Immature natural killer cell (primary cell): ENCODE measurements around the gene TRAF3. TPM values are rescaled to one million over a fixed set of nuclear protein-coding genes. Genes with fewer than 3 reads are reported as not detected.

Source experiments
- DNase-seq, 3 donors: peaks; one replicate each; pipeline ENCODE4 v3.0.0; 2022; ENCODE audit warnings: mixed read lengths in 1 of 3
- H3K27ac Mint-ChIP-seq, 6 donors: one replicate each; pipeline ENCODE4 v1.8.0; 2020; ENCODE audit warnings: mixed read lengths in 6 of 6, mild to moderate bottlenecking in 5 of 6, inconsistent platforms in 4 of 6, moderate library complexity in 3 of 6
- H3K27me3 Mint-ChIP-seq, 3 donors: one replicate each; pipeline ENCODE4 v1.8.0; 2020 to 2021; ENCODE audit warnings: low read depth in 3 of 3, mild to moderate bottlenecking in 3 of 3, mixed read lengths in 3 of 3, moderate library complexity in 3 of 3, inconsistent platforms in 1 of 3
- H3K36me3 Mint-ChIP-seq, 3 donors: one replicate each; pipeline ENCODE4 v1.8.0; 2020; ENCODE audit warnings: mixed read lengths in 3 of 3, inconsistent platforms in 2 of 3, mild to moderate bottlenecking in 2 of 3
- H3K4me1 Mint-ChIP-seq, 2 donors: one replicate each; pipeline ENCODE4 v1.8.0; 2020; ENCODE audit warnings: inconsistent platforms in 2 of 2, mild to moderate bottlenecking in 2 of 2, mixed read lengths in 2 of 2, moderate library complexity in 1 of 2
- H3K4me3 Mint-ChIP-seq, 5 donors: one replicate each; pipeline ENCODE4 v1.8.0; 2020; ENCODE audit warnings: mild to moderate bottlenecking in 5 of 5, mixed read lengths in 5 of 5, inconsistent platforms in 3 of 5, moderate library complexity in 3 of 5
- H3K9me3 Mint-ChIP-seq, 6 donors: one replicate each; pipeline ENCODE4 v1.8.0; 2020; ENCODE audit warnings: mild to moderate bottlenecking in 6 of 6, mixed read lengths in 6 of 6, inconsistent platforms in 4 of 6, moderate library complexity in 3 of 6
- polyA plus RNA-seq, 3 donors: library from polyadenylated mRNA; unstranded; fragments of 300-500 nt; fragmentation: Illumina TruSeq; gene quantifications; one replicate each; pipeline ENCODE4 v1.2.3, GENCODE V29; 2021

The TRAF3 gene
- polyA plus RNA-seq, 3 donors from 2014 or later: 9.2 to 12.8 (median 9.3) TPM

DNA sequence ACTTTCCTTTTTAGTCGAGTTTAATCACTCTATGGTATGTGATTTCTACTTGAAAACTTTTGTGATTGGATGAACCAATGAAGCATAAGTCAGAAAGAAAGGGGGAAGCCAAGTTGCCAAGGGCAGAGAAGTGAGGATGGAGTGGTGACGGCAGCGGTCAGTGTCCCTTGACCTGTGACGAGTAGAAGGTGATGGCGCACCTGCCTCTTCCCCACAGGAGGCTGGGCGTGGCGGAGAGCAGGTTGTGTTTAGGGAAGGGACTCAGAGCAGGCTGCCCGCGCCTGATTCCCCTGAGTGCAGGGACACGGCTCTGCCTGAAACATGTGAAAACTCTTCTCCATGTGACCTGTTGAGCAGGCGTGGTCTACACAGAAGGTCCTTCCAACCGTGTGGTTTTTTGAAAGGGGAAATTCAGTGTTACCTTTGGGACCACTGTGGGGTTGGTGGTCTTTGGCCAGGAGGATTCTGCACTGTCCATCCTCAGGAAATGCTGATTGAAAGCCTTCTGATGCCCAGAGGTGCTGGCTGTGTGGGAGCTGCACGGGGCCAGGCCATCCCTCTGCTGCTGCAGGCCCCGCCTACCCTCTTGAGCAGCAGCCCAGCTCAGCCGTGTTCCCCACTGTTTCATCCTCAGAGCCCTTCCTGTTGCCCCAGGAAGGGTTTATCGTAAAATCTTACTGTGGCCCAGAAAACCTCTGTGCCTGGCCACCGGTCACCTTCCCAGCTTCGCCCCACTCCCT, 121.7 kb downstream of the TRAF3 start:
- H3K27ac Mint-ChIP-seq: peak overlapping the region in 2 of 6 donors; percentile 23 to 57
- H3K27me3 Mint-ChIP-seq: peaks cover 0 to 2% (median 2%) of the 10 kb centered on the region in 3 donors
- peaks cover 12 to 32% (median 17%) of the 10 kb centered on the region in 3 donors for H3K36me3 Mint-ChIP-seq
- H3K4me3 Mint-ChIP-seq: no peak overlapping the region
- no peaks in the 10 kb centered on the region for H3K9me3 Mint-ChIP-seq
- no peak for DNase-seq
- peaks cover 31 to 32% of the 10 kb centered on the region in 2 donors for H3K4me1 Mint-ChIP-seq

DNA sequence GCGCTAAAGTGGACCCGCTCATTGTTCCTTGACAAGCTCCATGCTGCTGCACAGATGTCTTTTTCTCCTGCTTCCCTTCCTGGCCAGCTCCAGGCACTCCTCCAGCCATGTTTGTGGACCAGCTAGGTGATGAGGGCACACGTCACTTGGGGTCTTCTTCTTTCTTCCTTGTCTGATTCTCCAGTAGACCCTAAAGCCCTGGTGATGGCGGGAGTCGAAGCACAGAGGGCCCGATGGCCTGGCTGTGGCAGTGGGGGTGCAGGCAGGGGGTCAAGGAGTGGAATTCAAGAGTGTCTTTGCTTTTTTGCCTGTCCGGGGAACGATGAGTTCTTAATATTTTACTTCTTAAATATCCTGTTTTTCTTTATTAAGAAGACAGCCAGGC, 122.3 kb downstream of the TRAF3 start:
- DNase-seq: no peak
- Mint-ChIP-seq H3K27me3 (peaks cover 0 to 2% (median 2%) of the 10 kb centered on the region in 3 donors), H3K4me3 (no peak overlapping the region), H3K9me3 (no peaks in the 10 kb centered on the region), H3K36me3 (peaks cover 12 to 32% (median 17%) of the 10 kb centered on the region in 3 donors), H3K27ac (peak overlapping the region in 1 of 6 donors; percentile 23), H3K4me1 (peaks cover 33 to 35% of the 10 kb centered on the region in 2 donors)

DNA sequence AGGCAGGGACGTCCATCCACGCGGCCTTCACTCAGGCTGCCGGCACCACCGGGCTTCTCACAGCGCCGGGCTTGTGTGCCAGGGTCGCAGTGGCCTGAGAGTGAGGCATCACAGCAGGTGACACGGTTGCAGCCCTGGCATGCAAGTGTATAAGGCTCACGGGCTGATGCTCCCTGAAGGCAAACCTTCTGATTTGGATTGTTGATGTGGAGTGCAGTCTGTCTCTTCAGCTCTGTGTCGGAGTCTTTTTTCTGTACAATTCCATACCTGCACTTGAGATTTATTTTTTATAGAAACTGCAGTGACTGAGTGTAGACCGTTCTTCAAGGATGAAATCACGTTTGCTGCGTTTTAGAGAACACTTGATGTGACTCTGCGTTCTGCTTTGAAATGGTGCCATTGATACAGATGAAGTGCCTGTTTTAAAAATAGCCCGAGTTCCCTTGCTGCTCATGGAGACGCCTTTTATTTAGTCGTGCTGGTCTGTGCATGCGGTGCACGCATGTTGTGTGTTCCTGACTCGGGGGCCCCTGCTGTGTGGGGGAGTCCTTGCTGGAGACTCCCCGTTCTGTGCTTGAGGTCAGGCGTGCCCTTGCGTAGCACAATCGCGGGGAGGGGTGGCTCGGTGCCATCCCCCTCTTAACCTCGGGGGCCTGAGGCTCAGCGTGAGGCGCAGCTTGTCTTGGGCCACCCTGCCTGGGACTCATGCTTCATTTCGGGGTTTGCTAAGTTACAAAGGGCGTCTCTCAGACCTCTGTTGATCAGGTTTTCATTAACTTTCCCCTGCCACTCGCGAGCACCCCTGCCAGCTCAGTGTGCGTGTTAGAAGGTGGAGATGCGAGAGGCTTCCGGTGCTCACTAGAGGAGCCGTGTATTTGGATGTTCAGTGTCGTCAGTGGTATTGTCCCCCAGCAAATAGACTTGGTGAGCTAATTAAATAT, 123.7 kb downstream of the TRAF3 start:
- Mint-ChIP-seq H3K4me3 (peak overlapping the region; percentile 33 to 73 (median 60)), H3K4me1 (peaks cover 33 to 35% of the 10 kb centered on the region in 2 donors), H3K27me3 (peaks cover 0 to 2% (median 2%) of the 10 kb centered on the region in 3 donors), H3K27ac (peak overlapping the region; percentile 45 to 78 (median 60)), H3K9me3 (no peaks in the 10 kb centered on the region), H3K36me3 (peaks cover 12 to 35% (median 16%) of the 10 kb centered on the region in 3 donors)
- DNase-seq: peak; percentile 28 to 37 (median 30)

DNA sequence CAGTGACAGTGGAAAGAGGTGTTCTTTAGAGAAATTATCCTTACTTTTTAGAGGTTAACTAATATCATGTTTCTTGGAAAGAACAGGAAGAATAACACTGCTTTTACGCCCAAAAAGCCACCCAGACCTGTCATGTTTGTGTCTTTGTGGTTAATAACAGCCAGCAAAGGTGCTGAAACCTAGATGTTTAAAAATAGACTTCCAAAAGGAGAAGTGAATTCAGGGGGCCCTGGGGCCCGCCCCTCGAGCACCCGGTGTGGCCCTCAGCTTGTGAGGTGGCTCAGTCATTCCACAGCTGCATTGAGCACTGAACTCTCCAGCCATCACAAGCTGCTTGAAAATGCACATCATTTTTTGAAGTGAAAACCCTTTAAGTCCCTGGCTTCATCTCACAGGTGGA, 124.4 kb downstream of the TRAF3 start:
- Mint-ChIP-seq H3K9me3 (no peaks in the 10 kb centered on the region), H3K27ac (peak overlapping the region; percentile 45 to 78 (median 60)), H3K27me3 (peaks cover 0 to 2% (median 2%) of the 10 kb centered on the region in 3 donors), H3K4me3 (peak overlapping the region; percentile 33 to 73 (median 60)), H3K4me1 (peaks cover 33 to 35% of the 10 kb centered on the region in 2 donors), H3K36me3 (peaks cover 12 to 30% (median 19%) of the 10 kb centered on the region in 3 donors)
- DNase-seq: peak in 2 of 3 donors; percentile 9

DNA sequence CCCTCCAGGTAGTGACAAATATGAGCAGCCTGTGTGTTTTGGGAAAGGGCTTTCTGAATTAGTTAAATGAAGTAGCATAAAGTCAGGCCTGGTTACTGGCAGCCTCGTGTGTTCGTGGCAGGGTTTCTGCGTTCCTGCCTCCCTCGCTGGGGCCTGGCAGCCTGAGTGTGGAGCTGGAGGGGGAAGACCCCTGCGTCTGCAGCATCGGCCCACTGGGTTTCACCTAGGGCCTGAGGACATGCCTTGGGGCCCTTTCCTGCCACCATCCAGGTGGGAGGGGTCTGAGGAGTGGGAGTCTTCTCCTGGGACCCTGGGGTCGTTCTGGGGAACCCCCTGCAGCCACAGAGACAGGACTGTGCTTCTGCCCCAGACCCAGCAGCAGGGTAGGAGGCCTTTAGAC, 124.8 kb downstream of the TRAF3 start:
- DNase-seq: no peak
- peak overlapping the region in 2 of 6 donors; percentile 65 to 78 for H3K27ac Mint-ChIP-seq
- H3K36me3 Mint-ChIP-seq: peaks cover 12 to 30% (median 19%) of the 10 kb centered on the region in 3 donors
- H3K4me1 Mint-ChIP-seq: peaks cover 33 to 35% of the 10 kb centered on the region in 2 donors
- H3K9me3 Mint-ChIP-seq: no peaks in the 10 kb centered on the region
- H3K4me3 Mint-ChIP-seq: peak overlapping the region in 2 of 5 donors; percentile 9 to 24
- H3K27me3 Mint-ChIP-seq: peaks cover 0 to 2% (median 2%) of the 10 kb centered on the region in 3 donors

DNA sequence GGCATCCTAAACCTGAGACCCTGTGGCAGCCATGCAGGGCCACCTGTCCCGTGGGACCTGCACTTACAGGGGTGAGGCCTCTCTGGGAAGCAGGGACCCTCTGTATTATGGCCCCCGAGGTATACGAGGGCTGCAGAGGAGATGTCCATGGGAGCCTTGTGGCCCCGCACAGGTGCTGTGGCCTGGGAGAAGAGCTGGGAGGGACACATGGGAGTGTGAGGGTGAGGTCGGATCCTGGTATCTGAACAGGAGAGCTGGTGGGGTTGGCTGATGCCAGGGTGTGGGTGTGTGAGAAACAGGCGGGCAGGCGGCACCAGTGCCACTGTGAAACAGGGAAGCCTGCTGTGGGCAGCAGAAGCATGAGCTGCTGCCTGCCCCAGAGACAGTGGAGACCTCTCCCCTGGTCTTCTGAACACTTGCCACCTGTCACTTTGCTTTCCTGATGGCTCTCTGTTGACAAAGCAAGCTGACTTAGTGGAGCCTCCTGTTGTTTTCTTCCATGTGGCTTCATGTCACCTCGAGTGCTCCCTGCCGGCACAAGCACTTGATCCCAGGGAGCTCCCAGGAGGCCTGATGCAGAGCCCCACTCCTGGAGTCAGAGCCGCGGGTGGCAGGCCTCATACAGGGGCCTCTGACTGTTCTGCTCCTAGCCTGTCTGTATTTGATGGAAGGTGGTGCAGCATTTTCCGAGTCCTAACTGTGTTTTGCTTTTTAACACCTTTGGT, 125.4 kb downstream of the TRAF3 start:
- Mint-ChIP-seq H3K9me3 (no peaks in the 10 kb centered on the region), H3K27ac (peak overlapping the region in 2 of 6 donors; percentile 5 to 19), H3K27me3 (peaks cover 0 to 2% (median 2%) of the 10 kb centered on the region in 3 donors), H3K4me3 (no peak overlapping the region), H3K4me1 (peaks cover 33 to 35% of the 10 kb centered on the region in 2 donors), H3K36me3 (peaks cover 12 to 27% (median 20%) of the 10 kb centered on the region in 3 donors)
- DNase-seq: no peak

DNA sequence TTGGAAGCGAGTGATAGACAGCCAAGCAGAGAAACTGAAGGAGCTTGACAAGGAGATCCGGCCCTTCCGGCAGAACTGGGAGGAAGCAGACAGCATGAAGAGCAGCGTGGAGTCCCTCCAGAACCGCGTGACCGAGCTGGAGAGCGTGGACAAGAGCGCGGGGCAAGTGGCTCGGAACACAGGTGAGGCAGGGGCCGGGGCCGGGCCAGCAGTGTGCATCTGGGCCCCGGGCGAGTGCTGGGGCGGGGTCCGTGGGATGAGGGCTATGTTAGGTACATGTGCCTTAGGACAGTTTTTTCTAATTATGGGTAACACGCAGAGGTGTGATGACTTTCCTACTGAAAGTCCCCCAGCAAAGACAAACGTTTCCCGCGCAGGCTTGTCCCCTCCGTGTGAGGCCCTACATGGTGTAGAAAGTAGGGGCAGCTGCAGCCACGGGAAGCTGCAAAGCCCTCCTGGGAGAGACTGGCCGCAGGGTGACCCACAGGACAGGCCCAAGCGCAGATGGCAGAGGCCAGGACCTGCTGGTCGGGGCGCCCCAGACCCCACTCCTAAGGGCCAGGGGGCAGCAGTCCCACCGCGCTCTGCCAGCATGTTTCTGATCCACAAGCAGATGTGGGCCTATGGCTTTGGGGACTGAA, 126.1 kb downstream of the TRAF3 start:
- peak overlapping the region in 3 of 6 donors; percentile 46 to 65 (median 53) for H3K27ac Mint-ChIP-seq
- H3K27me3 Mint-ChIP-seq: peaks cover 0 to 2% (median 2%) of the 10 kb centered on the region in 3 donors
- H3K36me3 Mint-ChIP-seq: peaks cover 8 to 24% (median 21%) of the 10 kb centered on the region in 3 donors
- peaks cover 33 to 35% of the 10 kb centered on the region in 2 donors for H3K4me1 Mint-ChIP-seq
- DNase-seq: no peak
- no peaks in the 10 kb centered on the region for H3K9me3 Mint-ChIP-seq
- no peak overlapping the region for H3K4me3 Mint-ChIP-seq

DNA sequence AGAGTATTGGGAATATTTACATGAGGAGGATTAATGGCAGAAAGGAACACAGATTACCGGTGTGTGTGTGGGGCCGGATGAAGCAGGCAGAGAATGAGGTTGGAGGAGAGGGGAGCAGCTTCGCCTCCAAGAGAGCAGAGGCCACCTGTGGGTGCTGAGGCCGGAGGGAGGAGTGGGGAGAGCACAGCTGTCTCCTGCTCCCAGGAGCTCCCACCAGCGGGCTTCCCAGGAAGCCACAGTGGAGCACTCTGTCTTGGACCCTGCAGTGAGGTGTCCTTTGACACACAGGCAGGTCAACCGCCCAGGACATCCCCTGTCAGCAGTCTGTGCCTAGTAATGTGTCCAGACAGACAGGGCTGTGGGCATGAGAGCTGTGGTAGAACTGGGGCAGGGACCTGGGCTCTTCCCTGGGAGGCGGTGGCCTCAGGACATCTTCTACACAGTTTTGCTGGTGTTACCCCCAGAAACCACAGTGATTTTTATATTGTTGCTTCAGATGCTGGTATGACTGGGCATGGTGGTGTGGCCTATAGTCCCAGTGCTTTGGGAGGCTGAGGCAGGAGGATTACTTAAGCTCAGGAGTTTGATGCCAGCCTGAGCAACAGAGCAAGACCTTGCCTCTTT, 126.8 kb downstream of the TRAF3 start:
- Mint-ChIP-seq H3K9me3 (no peaks in the 10 kb centered on the region), H3K27me3 (peaks cover 0 to 2% (median 0%) of the 10 kb centered on the region in 3 donors), H3K4me3 (no peak overlapping the region), H3K4me1 (peaks cover 33 to 35% of the 10 kb centered on the region in 2 donors), H3K36me3 (peaks cover 4 to 19% (median 17%) of the 10 kb centered on the region in 3 donors), H3K27ac (peak overlapping the region in 2 of 6 donors; percentile 46 to 65)
- no peak for DNase-seq

DNA sequence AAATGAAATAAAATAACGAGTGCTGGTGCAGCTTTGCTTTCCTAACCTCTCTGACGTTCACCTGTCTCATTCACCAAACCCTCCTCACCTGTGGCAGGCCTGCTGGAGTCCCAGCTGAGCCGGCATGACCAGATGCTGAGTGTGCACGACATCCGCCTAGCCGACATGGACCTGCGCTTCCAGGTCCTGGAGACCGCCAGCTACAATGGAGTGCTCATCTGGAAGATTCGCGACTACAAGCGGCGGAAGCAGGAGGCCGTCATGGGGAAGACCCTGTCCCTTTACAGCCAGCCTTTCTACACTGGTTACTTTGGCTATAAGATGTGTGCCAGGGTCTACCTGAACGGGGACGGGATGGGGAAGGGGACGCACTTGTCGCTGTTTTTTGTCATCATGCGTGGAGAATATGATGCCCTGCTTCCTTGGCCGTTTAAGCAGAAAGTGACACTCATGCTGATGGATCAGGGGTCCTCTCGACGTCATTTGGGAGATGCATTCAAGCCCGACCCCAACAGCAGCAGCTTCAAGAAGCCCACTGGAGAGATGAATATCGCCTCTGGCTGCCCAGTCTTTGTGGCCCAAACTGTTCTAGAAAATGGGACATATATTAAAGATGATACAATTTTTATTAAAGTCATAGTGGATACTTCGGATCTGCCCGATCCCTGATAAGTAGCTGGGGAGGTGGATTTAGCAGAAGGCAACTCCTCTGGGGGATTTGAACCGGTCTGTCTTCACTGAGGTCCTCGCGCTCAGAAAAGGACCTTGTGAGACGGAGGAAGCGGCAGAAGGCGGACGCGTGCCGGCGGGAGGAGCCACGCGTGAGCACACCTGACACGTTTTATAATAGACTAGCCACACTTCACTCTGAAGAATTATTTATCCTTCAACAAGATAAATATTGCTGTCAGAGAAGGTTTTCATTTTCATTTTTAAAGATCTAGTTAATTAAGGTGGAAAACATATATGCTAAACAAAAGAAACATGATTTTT, 128.2 kb downstream of the TRAF3 start:
- no peaks in the 10 kb centered on the region for H3K27me3 Mint-ChIP-seq
- H3K27ac Mint-ChIP-seq: no peak overlapping the region
- no peak for DNase-seq
- no peak overlapping the region for H3K4me3 Mint-ChIP-seq
- H3K9me3 Mint-ChIP-seq: no peaks in the 10 kb centered on the region
- peaks cover 4 to 14% (median 13%) of the 10 kb centered on the region in 3 donors for H3K36me3 Mint-ChIP-seq
- H3K4me1 Mint-ChIP-seq: peaks cover 33 to 34% of the 10 kb centered on the region in 2 donors

DNA sequence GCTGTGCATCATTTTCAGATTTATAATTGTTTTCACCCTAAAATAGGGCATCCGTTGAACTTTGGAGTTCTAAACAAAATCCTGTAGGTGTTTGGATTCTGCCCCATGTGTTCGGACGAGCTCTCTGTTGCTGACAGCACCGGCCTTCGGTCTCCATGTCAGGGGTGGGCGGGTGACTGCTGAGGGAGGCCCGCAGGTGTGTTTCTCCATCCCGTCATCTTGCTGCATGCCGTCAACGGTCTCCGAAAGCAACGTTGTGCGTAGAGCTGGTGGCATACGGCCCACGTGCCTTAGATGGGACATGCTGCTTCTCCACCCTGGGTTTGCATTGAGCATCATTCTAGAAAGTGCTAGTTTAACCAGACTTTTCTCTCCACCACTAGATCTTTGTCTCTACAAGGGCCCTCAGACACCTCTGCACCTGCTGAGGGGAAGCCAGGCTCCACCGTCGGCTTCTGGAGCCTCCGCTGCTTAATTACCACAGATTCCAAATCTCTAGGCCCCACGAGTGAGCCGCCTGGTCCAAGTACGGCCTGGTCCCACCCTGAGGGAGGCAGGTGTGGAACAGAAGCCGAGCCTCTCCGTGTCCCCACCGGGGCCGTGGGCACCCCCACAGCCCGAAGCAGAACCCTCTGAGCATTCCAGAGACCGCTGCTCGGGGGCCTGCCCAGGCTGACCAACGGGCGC, 129.5 kb downstream of the TRAF3 start:
- Mint-ChIP-seq H3K4me3 (no peak overlapping the region), H3K27ac (no peak overlapping the region), H3K27me3 (no peaks in the 10 kb centered on the region)

DNA sequence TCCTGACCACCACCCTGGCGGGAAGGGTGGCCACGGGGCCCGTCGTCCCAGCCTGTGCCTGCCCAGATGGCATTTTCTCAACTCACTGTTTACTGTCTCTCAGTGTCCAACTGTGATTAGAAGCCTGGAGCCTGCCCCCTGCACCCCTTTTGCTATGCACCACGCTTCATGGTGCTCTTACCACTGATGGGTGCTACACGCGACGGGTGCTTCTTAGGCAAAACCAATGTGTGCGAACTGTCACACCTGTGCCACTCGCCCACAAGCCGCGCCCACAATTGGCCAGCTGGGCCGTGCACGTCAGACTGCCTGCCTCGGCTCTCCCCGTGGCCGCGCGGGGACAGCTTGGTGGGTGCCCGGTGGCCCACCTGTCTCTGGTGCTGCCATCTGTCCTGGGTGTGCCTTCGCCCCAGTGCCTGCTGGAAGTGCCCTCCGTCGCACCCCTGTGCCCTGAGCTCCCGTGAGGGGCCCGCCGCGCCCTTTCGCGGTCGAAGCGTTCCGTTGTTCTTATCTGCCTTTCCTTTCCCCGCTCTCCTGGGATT, 130.1 kb downstream of the TRAF3 start:
- Mint-ChIP-seq H3K36me3 (peaks cover 4 to 14% (median 13%) of the 10 kb centered on the region in 3 donors), H3K9me3 (no peaks in the 10 kb centered on the region), H3K4me3 (no peak overlapping the region), H3K27me3 (no peaks in the 10 kb centered on the region), H3K4me1 (peaks cover 16 to 17% of the 10 kb centered on the region in 2 donors), H3K27ac (no peak overlapping the region)
- DNase-seq: no peak

More for the DNA sequence above, 129.5 kb downstream of the TRAF3 start:
- H3K4me1 Mint-ChIP-seq: peaks cover 21% of the 10 kb centered on the region in 2 donors
- H3K9me3 Mint-ChIP-seq: no peaks in the 10 kb centered on the region
- H3K36me3 Mint-ChIP-seq: peaks cover 4 to 14% (median 13%) of the 10 kb centered on the region in 3 donors
- no peak for DNase-seq
